GM12891 (cell line): ENCODE measurements around the gene BLOC1S2.

Source experiments
- PAX5 ChIP-seq: IDR thresholded peaks from 2 replicates; pipeline ENCODE4 v1.6.1; 2011; ENCODE audit warnings: low read length, moderate library complexity, mild to moderate bottlenecking; ENCODE audit not compliant: insufficient read depth, severe bottlenecking
- POLR2A ChIP-seq: IDR thresholded peaks from 2 replicates; pipeline ENCODE4 v1.6.1; 2011; ENCODE audit warnings: low read depth, low read length, control low read depth
- POLR2AphosphoS5 ChIP-seq: IDR thresholded peaks from 2 replicates; pipeline ENCODE4 v1.6.1; 2011; ENCODE audit warnings: low read depth, low read length, control low read depth
- POU2F2 ChIP-seq: IDR thresholded peaks from 2 replicates; pipeline ENCODE4 v1.6.1; 2011; ENCODE audit warnings: low read depth, mild to moderate bottlenecking, control low read depth, low read length, moderate library complexity
- SPI1 ChIP-seq: IDR thresholded peaks from 2 replicates; pipeline ENCODE4 v1.6.1; 2011; ENCODE audit warnings: low read depth, low read length, control low read depth
- TAF1 ChIP-seq: IDR thresholded peaks from 2 replicates; pipeline ENCODE4 v1.6.1; 2011; ENCODE audit warnings: low read depth, low read length, control low read depth

- TF ChIP-seq POLR2AphosphoS5 = no peak
- no peak for TF ChIP-seq POLR2A
- no peak for TF ChIP-seq TAF1
- TF ChIP-seq SPI1 = no peak
- TF ChIP-seq PAX5 = no peak
- TF ChIP-seq POU2F2 = no peak
Measured at GRCh38 chr10:100318207-100318606, 31.7 kb upstream of the BLOC1S2 start.
